SK-N-DZ (cell line): ENCODE results near the gene SLC36A2. TPM values are rescaled to one million over a fixed set of nuclear protein-coding genes. Genes with fewer than 3 reads are reported as not detected.
"Not testable (repeated sequence)": the region's sequence is repeated elsewhere in the genome, so short reads cannot be mapped to it uniquely, and the experiment has no call there.

ENCODE experiments used
- DNase-seq: peaks from one replicate; pipeline ENCODE4 v3.0.0-alpha.2; 2015; ENCODE audit warnings: low spot score
- polyA plus RNA-seq, 2 experiments: library from polyadenylated mRNA; depleted of rRNA; stranded (reverse); fragments of >200 nt; gene quantifications; 2 replicates each; pipeline ENCODE4 v1.2.3, GENCODE V29; 2014

Gene SLC36A2
- not detected in 2 replicates for polyA plus RNA-seq (2014; cell fraction: cytosol; rRNA removed)
- polyA plus RNA-seq (2014; cell fraction: nucleus; rRNA removed) = not detected in 2 replicates

- DNase-seq = no peak
Measured at GRCh38 chr5:151347369-151347768, at the start of gene SLC36A2. SLC36A2 (minus strand) TSS chr5:151347559; CDS start chr5:151347460, 99 bp downstream.

- no peak for DNase-seq
Measured at GRCh38 chr5:151388960-151389359, 41.6 kb upstream of the SLC36A2 start.

GRCh38 chr5:151384106-151384505, 36.7 kb upstream of the SLC36A2 start:
- no peak for DNase-seq

GRCh38 chr5:151383011-151383410, 35.7 kb upstream of the SLC36A2 start:
- DNase-seq = no peak

- DNase-seq = no peak
Measured at GRCh38 chr5:151382576-151382975, 35.2 kb upstream of the SLC36A2 start.

- no peak for DNase-seq
Measured at GRCh38 chr5:151381899-151382298, 34.5 kb upstream of the SLC36A2 start.

- no peak for DNase-seq
Measured at GRCh38 chr5:151378616-151379015, 31.3 kb upstream of the SLC36A2 start.

- DNase-seq = no peak
Measured at GRCh38 chr5:151374539-151374938, 27.2 kb upstream of the SLC36A2 start.

GRCh38 chr5:151367038-151367437, 19.7 kb upstream of the SLC36A2 start:
- not testable (repeated sequence) for DNase-seq

- DNase-seq = no peak
Measured at GRCh38 chr5:151363673-151364072, 16.3 kb upstream of the SLC36A2 start.

GRCh38 chr5:151362970-151363369, 15.6 kb upstream of the SLC36A2 start:
- no peak for DNase-seq

GRCh38 chr5:151359391-151359790, 12.0 kb upstream of the SLC36A2 start:
- no peak for DNase-seq

- no peak for DNase-seq
Measured at GRCh38 chr5:151357792-151358191, 10.4 kb upstream of the SLC36A2 start.

- no peak for DNase-seq
Measured at GRCh38 chr5:151357097-151357496, 9.7 kb upstream of the SLC36A2 start.

- DNase-seq = no peak
Measured at GRCh38 chr5:151351671-151352070, 4.3 kb upstream of the SLC36A2 start.

- DNase-seq = no peak
Measured at GRCh38 chr5:151348789-151349188, 1.4 kb upstream of the SLC36A2 start.

- DNase-seq = no peak
Measured at GRCh38 chr5:151345808-151346478, 1.4 kb downstream of the SLC36A2 start.

GRCh38 chr5:151345187-151345807, 2.1 kb downstream of the SLC36A2 start:
- no peak for DNase-seq

- DNase-seq = no peak
Measured at GRCh38 chr5:151344088-151344487, 3.3 kb downstream of the SLC36A2 start.

- no peak for DNase-seq
Measured at GRCh38 chr5:151340004-151340403, 7.4 kb downstream of the SLC36A2 start.

- DNase-seq = no peak
Measured at GRCh38 chr5:151338734-151339133, 8.6 kb downstream of the SLC36A2 start.

GRCh38 chr5:151332857-151333256, 14.5 kb downstream of the SLC36A2 start:
- DNase-seq = no peak

GRCh38 chr5:151328734-151329133, 18.6 kb downstream of the SLC36A2 start:
- DNase-seq = no peak
